SKM-1 treated with dmso at 0.1 percent for 144 hours (cell line): ENCODE data around the gene GTF2IRD1.
"Not testable (repeated sequence)": the region's sequence is repeated elsewhere in the genome, so short reads cannot be mapped to it uniquely, and the experiment has no call there.

Source experiments
- DNase-seq: peaks from one replicate; lab custom pipeline; 2025; ENCODE audit not compliant: unreplicated experiment; lab: John Stamatoyannopoulos, UW

GTF2IRD1 gene

GRCh38 chr7:74453322-74454011 is at the start of gene GTF2IRD1:
GTF2IRD1 (plus strand) TSS chr7:74453906; CDS start chr7:74508081, 54,175 bp downstream.
- DNase-seq = peak; percentile 49

DNA sequence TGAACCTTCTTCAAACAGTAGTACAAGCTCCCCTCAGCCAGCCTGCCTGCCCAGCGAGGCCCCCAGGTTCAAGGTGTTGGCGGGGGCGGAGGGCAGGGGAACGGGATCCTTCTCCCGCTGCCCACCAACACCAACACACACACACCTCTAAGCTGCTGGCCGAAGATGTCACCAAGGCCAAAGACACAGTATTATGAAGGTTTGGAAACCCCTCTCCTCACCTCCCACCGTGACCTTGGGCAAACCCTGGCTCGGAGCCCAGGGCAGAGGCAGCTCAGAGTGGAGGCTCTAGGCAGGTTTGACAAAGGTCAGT is 49.4 kb upstream of the GTF2IRD1 start:
- DNase-seq = no peak

GRCh38 chr7:74404741-74405140 is 49.0 kb upstream of the GTF2IRD1 start:
- DNase-seq = no peak

DNA sequence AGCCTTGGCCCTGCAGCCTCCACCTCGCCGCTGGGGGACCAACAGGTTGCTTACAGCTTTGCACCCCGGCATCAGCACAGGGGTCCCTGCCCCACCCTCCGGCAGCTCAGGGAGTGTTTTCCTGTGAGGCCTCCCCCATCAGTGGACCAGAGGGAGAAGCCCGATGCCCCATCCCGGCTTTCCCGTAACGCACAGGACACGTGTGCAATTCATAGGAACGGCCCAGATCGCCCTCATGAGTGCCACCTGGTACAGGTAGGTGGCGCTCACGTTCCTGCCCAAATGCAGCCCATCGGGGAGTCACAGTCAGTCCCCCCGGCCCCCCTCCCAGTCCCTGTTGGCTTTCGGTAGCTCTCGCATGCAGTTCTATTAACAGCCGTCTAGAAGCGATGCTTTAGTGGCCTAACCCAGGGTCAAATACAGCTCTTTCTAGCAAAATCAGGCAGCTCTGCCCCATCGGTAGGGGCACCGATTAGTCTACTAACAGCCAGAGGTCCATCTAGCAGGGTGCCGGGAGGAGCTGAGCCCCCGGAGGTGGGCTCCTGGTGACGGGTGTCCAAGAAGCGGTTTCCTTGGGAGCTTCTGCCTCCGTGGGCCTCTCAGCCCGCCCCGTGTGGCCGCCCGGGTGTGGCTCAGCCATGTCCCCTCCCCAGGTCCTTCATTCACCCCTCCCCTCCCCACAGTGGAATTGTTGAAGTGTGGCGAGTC is 48.4 kb upstream of the GTF2IRD1 start:
- no peak for DNase-seq

DNA sequence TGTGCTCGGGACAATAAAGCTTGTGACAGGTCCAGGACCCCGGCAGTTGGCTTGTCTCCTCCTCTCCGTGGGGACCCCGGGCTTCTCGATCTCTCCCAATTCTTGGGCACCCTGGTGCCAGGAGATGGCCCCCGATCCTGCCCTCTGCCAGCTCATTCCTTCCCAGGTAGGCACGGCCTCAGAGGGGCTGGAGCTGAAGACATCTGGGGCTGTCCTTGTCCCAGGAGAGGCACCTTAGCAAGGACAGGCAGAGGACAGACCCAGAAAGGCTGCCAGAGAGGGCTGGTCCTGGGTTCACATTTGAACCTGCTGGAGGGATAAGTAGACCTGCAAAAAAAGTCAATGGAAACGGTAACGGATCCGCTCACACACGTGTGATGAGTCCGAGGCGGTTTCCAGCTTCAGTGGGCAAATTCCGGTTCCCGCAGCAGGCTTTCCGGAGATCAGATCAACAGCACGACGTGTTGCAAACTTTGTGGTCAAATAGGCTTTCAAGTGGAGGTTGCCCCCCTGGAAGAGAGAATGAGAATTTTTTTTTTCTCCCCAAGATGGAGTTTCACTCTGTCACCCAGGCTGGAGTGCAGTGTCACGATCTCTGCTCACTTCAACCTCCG is 47.7 kb upstream of the GTF2IRD1 start:
- no peak for DNase-seq

- DNase-seq = no peak
These were observed 45.7 kb upstream of the GTF2IRD1 start for GRCh38 chr7:74407958-74408357.

DNA sequence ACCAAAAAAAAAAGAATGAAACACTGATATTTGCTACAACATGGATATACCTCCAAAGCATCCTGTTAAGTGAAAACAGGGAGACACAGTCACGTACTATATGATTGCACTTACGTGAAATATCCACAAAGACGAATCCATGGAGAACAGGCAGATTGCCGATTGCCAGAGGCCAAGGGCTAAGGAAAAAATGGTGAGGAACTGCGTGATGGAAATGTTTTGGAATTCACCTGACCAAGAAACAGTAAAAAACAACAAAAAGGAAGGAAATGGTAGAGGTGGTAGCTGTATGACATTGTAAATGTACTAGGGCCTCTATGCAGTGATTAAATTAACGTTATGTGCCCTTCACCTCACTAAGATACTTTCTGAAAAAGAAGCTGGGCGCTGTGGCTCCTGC is 44.1 kb upstream of the GTF2IRD1 start:
- DNase-seq = no peak

GRCh38 chr7:74410772-74411171 is 42.9 kb upstream of the GTF2IRD1 start:
- DNase-seq = no peak

- not testable (repeated sequence) for DNase-seq
These were observed 42.1 kb upstream of the GTF2IRD1 start for GRCh38 chr7:74411571-74411970.

- DNase-seq = no peak
These were observed 41.6 kb upstream of the GTF2IRD1 start for GRCh38 chr7:74412056-74412455.

DNA sequence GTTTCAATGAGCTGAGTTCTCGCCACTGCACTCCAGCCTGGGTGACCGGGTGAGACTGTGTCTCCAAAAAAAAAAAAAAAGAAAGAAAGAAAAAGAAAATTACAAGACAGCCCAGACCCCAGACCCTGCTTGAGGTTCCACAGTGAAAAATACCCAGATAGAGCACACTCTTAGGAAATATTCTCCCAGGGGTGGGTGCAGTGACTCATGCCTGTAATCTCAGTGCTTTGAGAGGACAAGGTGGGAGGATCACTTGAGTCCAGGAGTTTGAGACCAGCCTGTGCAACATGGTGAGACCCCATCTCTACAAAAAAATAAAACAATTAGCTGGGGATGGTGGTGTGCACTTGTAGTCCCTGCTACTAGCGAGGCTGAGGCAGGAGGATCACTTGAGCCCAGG is 41.1 kb upstream of the GTF2IRD1 start:
- no peak for DNase-seq

GRCh38 chr7:74414595-74415333 is 38.9 kb upstream of the GTF2IRD1 start:
- DNase-seq = not testable (repeated sequence)

GRCh38 chr7:74417419-74417971 is 36.2 kb upstream of the GTF2IRD1 start:
- peak; percentile 37 for DNase-seq

- DNase-seq = no peak
These were observed 35.6 kb upstream of the GTF2IRD1 start for GRCh38 chr7:74418076-74418475.

DNA sequence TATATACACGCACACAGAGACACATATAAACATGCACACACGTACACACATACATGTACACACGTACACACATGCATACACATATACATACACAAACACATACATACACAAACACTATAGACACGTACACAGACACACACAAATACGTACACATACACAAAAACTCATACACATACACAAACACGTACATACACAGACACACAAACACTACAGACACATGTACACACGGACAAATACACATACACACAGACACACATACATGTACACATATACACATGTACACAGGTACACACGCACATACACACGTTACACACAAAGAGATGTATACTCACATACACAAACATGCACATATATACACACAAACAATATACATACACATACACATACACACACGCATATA is 35.2 kb upstream of the GTF2IRD1 start:
- no peak for DNase-seq

GRCh38 chr7:74419232-74419631 is 34.5 kb upstream of the GTF2IRD1 start:
- not testable (repeated sequence) for DNase-seq

GRCh38 chr7:74420006-74420405 is 33.7 kb upstream of the GTF2IRD1 start:
- no peak for DNase-seq

GRCh38 chr7:74424291-74424880 is 29.3 kb upstream of the GTF2IRD1 start:
- no peak for DNase-seq

- DNase-seq = no peak
These were observed 25.7 kb upstream of the GTF2IRD1 start for GRCh38 chr7:74428023-74428422.

DNA sequence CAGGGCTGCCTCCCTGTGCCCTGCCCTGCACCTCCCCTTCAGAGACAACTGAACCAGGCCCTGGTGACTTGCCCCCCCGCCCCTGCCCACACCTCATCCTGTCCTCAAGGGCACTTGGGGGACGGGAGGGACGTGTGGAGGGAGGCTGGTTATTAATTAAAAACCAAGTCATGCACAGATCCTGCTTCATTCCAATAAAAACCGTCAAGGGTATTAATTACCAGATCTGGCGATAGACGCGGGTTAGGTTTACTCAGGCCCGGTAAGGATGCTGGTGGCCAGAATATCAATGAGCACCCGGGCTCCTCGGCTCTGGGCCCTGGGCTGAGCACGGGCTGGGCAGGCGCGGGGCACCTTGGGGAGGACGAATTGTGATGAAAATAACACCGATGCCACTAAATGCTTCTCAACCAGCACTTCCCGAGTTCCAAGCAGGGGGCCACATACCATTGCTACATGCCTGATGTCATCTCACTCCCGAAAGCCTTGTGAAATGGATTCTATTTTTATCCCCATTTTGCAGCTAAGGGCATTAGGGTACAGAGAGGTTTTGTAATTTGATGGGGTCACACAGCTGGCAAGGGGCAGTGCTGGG is 24.5 kb upstream of the GTF2IRD1 start:
- peak; percentile 65 for DNase-seq

GRCh38 chr7:74430409-74430808 is 23.3 kb upstream of the GTF2IRD1 start:
- not testable (repeated sequence) for DNase-seq
